Measurements from ENCODE around the gene COL8A1.
"Not testable (repeated sequence)": the region's sequence is repeated elsewhere in the genome, so short reads cannot be mapped to it uniquely, and the experiment has no call there.

COL8A1 gene
- total RNA-seq = 0 to 0.09 (median 0) reads per million in 3 donors

DNA sequence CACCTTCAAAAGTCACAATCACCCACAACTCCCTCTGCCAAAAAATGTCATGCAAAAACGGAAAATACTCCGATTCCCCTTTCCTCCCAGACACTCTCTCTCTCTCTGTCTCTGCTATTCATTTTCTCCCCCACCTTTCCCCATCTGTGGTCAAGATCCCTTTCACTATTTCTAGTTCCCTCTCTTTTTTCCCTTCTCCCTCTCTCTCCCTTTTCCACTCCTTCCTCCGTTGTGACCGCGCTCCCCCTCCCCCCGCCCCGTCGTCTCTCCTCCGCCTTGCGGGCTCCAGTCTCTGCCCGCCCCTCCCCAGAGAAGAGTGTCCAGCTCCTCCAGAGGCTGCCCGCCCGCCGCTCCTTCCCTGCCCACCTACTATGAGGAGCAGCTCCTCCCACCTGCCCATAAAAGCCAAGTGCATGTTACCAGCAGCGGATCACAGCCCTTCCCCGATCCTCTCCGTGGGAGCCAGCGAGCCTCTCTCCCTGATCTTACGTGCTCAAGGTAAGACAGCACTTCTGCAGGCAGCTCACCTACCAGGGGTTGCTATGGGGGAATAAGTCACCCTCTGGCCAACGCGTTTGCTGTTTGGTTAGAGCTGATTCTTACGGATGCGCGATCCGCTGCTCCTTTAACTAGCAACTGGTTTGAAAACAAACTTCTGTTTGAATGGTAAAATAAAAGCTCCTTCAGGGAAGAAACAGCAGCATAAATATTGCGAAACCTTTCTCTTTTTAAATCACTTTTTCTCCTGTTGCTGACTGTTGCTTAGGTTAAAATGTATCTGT lies at the start of gene COL8A1:
Gene COL8A1, plus strand, starts transcription at position 428 of the 782 bp plus-strand sequence. CDS start 152,089 bp downstream, outside the sequence.
- no peak for DNase-seq
- no peaks in the 10 kb centered on the region for H3K36me3 ChIP-seq (ENCODE audit: control insufficient read depth, insufficient read depth, low read length)
- no peak within 1 kb of the TSS for H3K4me3 ChIP-seq (ENCODE audit: insufficient read depth, low read depth, low read length, poor library complexity, severe bottlenecking)

GRCh38 chr3:99589168-99589567 lies 49.2 kb upstream of the COL8A1 start:
- H3K36me3 ChIP-seq (ENCODE audit: control insufficient read depth, insufficient read depth, low read length); H3K4me3 ChIP-seq (ENCODE audit: insufficient read depth, low read depth, low read length, poor library complexity, severe bottlenecking); H3K4me1 ChIP-seq (ENCODE audit: control insufficient read depth, insufficient read depth, low read length, poor library complexity, severe bottlenecking): not testable (repeated sequence)

More for the DNA sequence above, at the start of gene COL8A1:
- H3K9me3 ChIP-seq (ENCODE audit: control insufficient read depth, low read length) = no peaks in the 10 kb centered on the region
- H3K4me1 ChIP-seq (ENCODE audit: control insufficient read depth, insufficient read depth, low read length, poor library complexity, severe bottlenecking) = no peaks in the 10 kb centered on the region
- no peak within 1 kb of the TSS for H3K27ac ChIP-seq (ENCODE audit: insufficient read depth, low read length, poor library complexity, severe bottlenecking)
- H3K27me3 ChIP-seq (replicated peaks; ENCODE audit: control insufficient read depth, insufficient read depth, low read length, poor library complexity, severe bottlenecking) = peaks cover 7% of the 10 kb centered on the region

GRCh38 chr3:99599894-99600293 lies 38.5 kb upstream of the COL8A1 start:
- H3K9me3 ChIP-seq (ENCODE audit: control insufficient read depth, low read length) = no peaks in the 10 kb centered on the region
- H3K4me3 ChIP-seq (ENCODE audit: insufficient read depth, low read depth, low read length, poor library complexity, severe bottlenecking) = no peak overlapping the region
- H3K36me3 ChIP-seq (ENCODE audit: control insufficient read depth, insufficient read depth, low read length) = no peaks in the 10 kb centered on the region
- DNase-seq = no peak
- H3K27ac ChIP-seq (ENCODE audit: insufficient read depth, low read length, poor library complexity, severe bottlenecking) = no peak overlapping the region
- H3K4me1 ChIP-seq (ENCODE audit: control insufficient read depth, insufficient read depth, low read length, poor library complexity, severe bottlenecking) = no peaks in the 10 kb centered on the region
- H3K27me3 ChIP-seq (replicated peaks; ENCODE audit: control insufficient read depth, insufficient read depth, low read length, poor library complexity, severe bottlenecking) = no peaks in the 10 kb centered on the region

More at GRCh38 chr3:99589168-99589567, 49.2 kb upstream of the COL8A1 start:
- not testable (repeated sequence) for H3K9me3 ChIP-seq (ENCODE audit: control insufficient read depth, low read length); DNase-seq; H3K27me3 ChIP-seq (replicated peaks; ENCODE audit: control insufficient read depth, insufficient read depth, low read length, poor library complexity, severe bottlenecking); H3K27ac ChIP-seq (ENCODE audit: insufficient read depth, low read length, poor library complexity, severe bottlenecking)

DNA sequence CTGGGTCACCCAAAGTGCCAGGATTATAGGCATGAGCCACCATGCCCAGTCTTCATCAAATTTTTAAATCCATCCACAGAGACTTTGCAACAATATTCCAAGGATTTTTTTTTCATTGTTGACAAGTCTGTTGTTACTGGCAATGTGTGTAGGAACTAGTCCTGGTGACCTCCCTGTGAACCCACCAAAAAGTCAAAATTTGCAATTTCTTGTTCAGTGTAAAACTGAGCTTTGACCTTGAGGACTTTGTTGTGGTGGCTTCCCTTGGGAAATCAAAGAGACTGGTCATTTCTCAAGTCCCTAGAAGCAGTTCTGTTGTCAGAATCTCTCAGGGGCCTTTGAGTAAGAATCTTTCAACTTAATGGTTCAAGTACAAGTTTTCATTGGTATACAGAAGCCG lies 36.9 kb upstream of the COL8A1 start:
- no peaks in the 10 kb centered on the region for H3K27me3 ChIP-seq (replicated peaks; ENCODE audit: control insufficient read depth, insufficient read depth, low read length, poor library complexity, severe bottlenecking)
- H3K4me3 ChIP-seq (ENCODE audit: insufficient read depth, low read depth, low read length, poor library complexity, severe bottlenecking) = no peak overlapping the region
- H3K36me3 ChIP-seq (ENCODE audit: control insufficient read depth, insufficient read depth, low read length) = no peaks in the 10 kb centered on the region
- DNase-seq = no peak
- H3K9me3 ChIP-seq (ENCODE audit: control insufficient read depth, low read length) = no peaks in the 10 kb centered on the region
- no peak overlapping the region for H3K27ac ChIP-seq (ENCODE audit: insufficient read depth, low read length, poor library complexity, severe bottlenecking)
- no peaks in the 10 kb centered on the region for H3K4me1 ChIP-seq (ENCODE audit: control insufficient read depth, insufficient read depth, low read length, poor library complexity, severe bottlenecking)

GRCh38 chr3:99602183-99602582 lies 36.2 kb upstream of the COL8A1 start:
- no peaks in the 10 kb centered on the region for H3K4me1 ChIP-seq (ENCODE audit: control insufficient read depth, insufficient read depth, low read length, poor library complexity, severe bottlenecking)
- no peaks in the 10 kb centered on the region for H3K36me3 ChIP-seq (ENCODE audit: control insufficient read depth, insufficient read depth, low read length)
- H3K4me3 ChIP-seq (ENCODE audit: insufficient read depth, low read depth, low read length, poor library complexity, severe bottlenecking) = no peak overlapping the region

DNA sequence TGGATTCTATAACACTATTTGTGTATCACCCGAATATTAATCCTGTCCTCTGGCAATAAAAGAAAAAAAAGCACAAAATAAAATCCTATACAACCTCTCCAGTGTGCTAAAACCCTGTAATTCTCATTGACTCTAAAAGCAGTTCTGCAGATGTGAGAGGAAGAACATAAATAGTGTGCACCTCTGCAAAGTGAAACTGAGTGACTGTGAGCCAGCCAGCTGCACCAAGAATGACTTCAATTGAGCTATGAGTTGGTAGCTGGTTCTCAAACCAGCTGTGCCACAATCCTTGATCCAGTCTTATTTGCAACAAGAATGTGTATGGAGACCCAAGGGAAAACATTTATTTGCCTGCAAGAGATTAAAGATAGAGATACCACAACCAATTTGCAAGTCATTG lies 31.2 kb upstream of the COL8A1 start:
- H3K4me1 ChIP-seq (ENCODE audit: control insufficient read depth, insufficient read depth, low read length, poor library complexity, severe bottlenecking) = no peaks in the 10 kb centered on the region
- no peaks in the 10 kb centered on the region for H3K27me3 ChIP-seq (replicated peaks; ENCODE audit: control insufficient read depth, insufficient read depth, low read length, poor library complexity, severe bottlenecking)
- DNase-seq = no peak
- H3K27ac ChIP-seq (ENCODE audit: insufficient read depth, low read length, poor library complexity, severe bottlenecking) = no peak overlapping the region
- H3K9me3 ChIP-seq (ENCODE audit: control insufficient read depth, low read length) = no peaks in the 10 kb centered on the region
- no peaks in the 10 kb centered on the region for H3K36me3 ChIP-seq (ENCODE audit: control insufficient read depth, insufficient read depth, low read length)
- H3K4me3 ChIP-seq (ENCODE audit: insufficient read depth, low read depth, low read length, poor library complexity, severe bottlenecking) = no peak overlapping the region

More at GRCh38 chr3:99602183-99602582, 36.2 kb upstream of the COL8A1 start:
- Histone ChIP-seq H3K27me3 (replicated peaks; ENCODE audit: control insufficient read depth, insufficient read depth, low read length, poor library complexity, severe bottlenecking) (no peaks in the 10 kb centered on the region), H3K27ac (ENCODE audit: insufficient read depth, low read length, poor library complexity, severe bottlenecking) (no peak overlapping the region), H3K9me3 (ENCODE audit: control insufficient read depth, low read length) (no peaks in the 10 kb centered on the region)
- no peak for DNase-seq

DNA sequence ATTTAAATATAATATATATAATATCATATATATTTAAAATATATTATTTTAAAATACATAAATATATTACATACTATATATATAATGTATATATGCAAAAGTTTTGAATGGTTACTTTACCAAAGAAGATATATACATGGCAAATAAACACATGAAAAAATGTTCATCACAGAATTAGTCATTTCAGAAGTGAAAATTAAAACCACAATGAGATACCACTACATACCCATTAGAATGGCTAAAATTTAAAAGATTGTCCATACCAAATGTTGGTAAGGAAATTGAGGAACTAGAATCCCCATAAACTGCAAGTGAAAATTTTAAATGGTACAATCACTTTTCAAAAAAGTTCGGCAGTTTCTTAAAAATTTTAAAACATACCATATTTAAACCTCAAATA lies 23.6 kb upstream of the COL8A1 start:
- no peak for DNase-seq
- Histone ChIP-seq H3K36me3 (ENCODE audit: control insufficient read depth, insufficient read depth, low read length) (no peaks in the 10 kb centered on the region), H3K4me1 (ENCODE audit: control insufficient read depth, insufficient read depth, low read length, poor library complexity, severe bottlenecking) (no peaks in the 10 kb centered on the region)

GRCh38 chr3:99620077-99620767 lies 18.2 kb upstream of the COL8A1 start:
- Histone ChIP-seq H3K27me3 (replicated peaks; ENCODE audit: control insufficient read depth, insufficient read depth, low read length, poor library complexity, severe bottlenecking) (no peaks in the 10 kb centered on the region), H3K4me1 (ENCODE audit: control insufficient read depth, insufficient read depth, low read length, poor library complexity, severe bottlenecking) (no peaks in the 10 kb centered on the region), H3K4me3 (ENCODE audit: insufficient read depth, low read depth, low read length, poor library complexity, severe bottlenecking) (no peak overlapping the region), H3K27ac (ENCODE audit: insufficient read depth, low read length, poor library complexity, severe bottlenecking) (no peak overlapping the region), H3K36me3 (ENCODE audit: control insufficient read depth, insufficient read depth, low read length) (no peaks in the 10 kb centered on the region), H3K9me3 (ENCODE audit: control insufficient read depth, low read length) (no peaks in the 10 kb centered on the region)
- no peak for DNase-seq

More for the DNA sequence above, 23.6 kb upstream of the COL8A1 start:
- Histone ChIP-seq H3K4me3 (ENCODE audit: insufficient read depth, low read depth, low read length, poor library complexity, severe bottlenecking) (no peak overlapping the region), H3K27ac (ENCODE audit: insufficient read depth, low read length, poor library complexity, severe bottlenecking) (no peak overlapping the region), H3K9me3 (ENCODE audit: control insufficient read depth, low read length) (no peaks in the 10 kb centered on the region), H3K27me3 (replicated peaks; ENCODE audit: control insufficient read depth, insufficient read depth, low read length, poor library complexity, severe bottlenecking) (no peaks in the 10 kb centered on the region)

DNA sequence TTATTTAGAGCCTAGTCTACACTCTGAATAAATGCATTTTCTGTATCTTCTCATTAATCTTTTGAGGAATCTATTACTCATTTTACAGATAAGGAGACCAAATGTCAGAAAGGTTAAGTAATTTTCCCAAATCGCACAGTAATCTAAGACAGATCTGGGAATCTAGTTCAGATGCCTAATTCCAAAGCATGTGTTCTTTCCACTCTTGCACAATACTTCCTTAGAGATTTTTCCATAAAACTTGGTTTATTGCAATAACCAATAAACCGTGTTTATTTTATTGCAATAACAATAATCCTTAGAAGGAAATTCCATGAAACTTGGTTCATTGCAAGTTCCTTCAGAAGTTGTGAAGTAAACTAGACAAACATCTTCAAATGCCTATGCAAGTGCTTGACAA lies 17.4 kb upstream of the COL8A1 start:
- no peaks in the 10 kb centered on the region for H3K27me3 ChIP-seq (replicated peaks; ENCODE audit: control insufficient read depth, insufficient read depth, low read length, poor library complexity, severe bottlenecking)
- DNase-seq = no peak
- H3K27ac ChIP-seq (ENCODE audit: insufficient read depth, low read length, poor library complexity, severe bottlenecking) = no peak overlapping the region
- H3K4me3 ChIP-seq (ENCODE audit: insufficient read depth, low read depth, low read length, poor library complexity, severe bottlenecking) = no peak overlapping the region
- H3K9me3 ChIP-seq (ENCODE audit: control insufficient read depth, low read length) = no peaks in the 10 kb centered on the region
- no peaks in the 10 kb centered on the region for H3K4me1 ChIP-seq (ENCODE audit: control insufficient read depth, insufficient read depth, low read length, poor library complexity, severe bottlenecking)
- H3K36me3 ChIP-seq (ENCODE audit: control insufficient read depth, insufficient read depth, low read length) = no peaks in the 10 kb centered on the region
